Esophagus squamous epithelium (tissue), 4 donors: ENCODE data around the gene KRTAP5-1.
"Not testable (repeated sequence)": the region's sequence is repeated elsewhere in the genome, so short reads cannot be mapped to it uniquely, and the experiment has no call there.

Source experiments
- POLR2A ChIP-seq, 4 donors: fragments of 450-650 bp; IDR thresholded peaks; one replicate each; pipeline ENCODE4 v1.6.1; 2017; ENCODE audit warnings: antibody characterized with exemption in 4 of 4, mild to moderate bottlenecking in 4 of 4, moderate library complexity in 3 of 4
- TF ChIP-seq, protein P1 (sequence below), 6 experiments: fragments of 450-650 bp in 4 of 6; fragments of 200-600 bp in 2 of 6; sonication (generic) in 2 of 6; IDR thresholded peaks; one replicate each; pipeline ENCODE4 v1.5.1; 2016 to 2019; ENCODE audit warnings: antibody characterized with exemption in 6 of 6, mild to moderate bottlenecking in 4 of 6, moderate library complexity in 4 of 6

- not testable (repeated sequence) for TF ChIP-seq POLR2A (IDR thresholded peaks at IDR 0.05)
- TF ChIP-seq, protein P1, sequence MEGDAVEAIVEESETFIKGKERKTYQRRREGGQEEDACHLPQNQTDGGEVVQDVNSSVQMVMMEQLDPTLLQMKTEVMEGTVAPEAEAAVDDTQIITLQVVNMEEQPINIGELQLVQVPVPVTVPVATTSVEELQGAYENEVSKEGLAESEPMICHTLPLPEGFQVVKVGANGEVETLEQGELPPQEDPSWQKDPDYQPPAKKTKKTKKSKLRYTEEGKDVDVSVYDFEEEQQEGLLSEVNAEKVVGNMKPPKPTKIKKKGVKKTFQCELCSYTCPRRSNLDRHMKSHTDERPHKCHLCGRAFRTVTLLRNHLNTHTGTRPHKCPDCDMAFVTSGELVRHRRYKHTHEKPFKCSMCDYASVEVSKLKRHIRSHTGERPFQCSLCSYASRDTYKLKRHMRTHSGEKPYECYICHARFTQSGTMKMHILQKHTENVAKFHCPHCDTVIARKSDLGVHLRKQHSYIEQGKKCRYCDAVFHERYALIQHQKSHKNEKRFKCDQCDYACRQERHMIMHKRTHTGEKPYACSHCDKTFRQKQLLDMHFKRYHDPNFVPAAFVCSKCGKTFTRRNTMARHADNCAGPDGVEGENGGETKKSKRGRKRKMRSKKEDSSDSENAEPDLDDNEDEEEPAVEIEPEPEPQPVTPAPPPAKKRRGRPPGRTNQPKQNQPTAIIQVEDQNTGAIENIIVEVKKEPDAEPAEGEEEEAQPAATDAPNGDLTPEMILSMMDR (IDR thresholded peaks at IDR 0.05), result not testable (repeated sequence)
These were observed 22.2 kb upstream of the KRTAP5-1 start for GRCh38 chr11:1607156-1607845.
